Right hindlimb (tissue), 1 donor: Measurements from ENCODE around the gene MAGI2.
A peak's percentile ranks its signal among the peaks of the same experiment; 100 is the strongest.

Experiments used
- DNase-seq: peaks from one replicate; pipeline ENCODE4 v3.0.0-alpha.2; 2018

MAGI2 gene

DNA sequence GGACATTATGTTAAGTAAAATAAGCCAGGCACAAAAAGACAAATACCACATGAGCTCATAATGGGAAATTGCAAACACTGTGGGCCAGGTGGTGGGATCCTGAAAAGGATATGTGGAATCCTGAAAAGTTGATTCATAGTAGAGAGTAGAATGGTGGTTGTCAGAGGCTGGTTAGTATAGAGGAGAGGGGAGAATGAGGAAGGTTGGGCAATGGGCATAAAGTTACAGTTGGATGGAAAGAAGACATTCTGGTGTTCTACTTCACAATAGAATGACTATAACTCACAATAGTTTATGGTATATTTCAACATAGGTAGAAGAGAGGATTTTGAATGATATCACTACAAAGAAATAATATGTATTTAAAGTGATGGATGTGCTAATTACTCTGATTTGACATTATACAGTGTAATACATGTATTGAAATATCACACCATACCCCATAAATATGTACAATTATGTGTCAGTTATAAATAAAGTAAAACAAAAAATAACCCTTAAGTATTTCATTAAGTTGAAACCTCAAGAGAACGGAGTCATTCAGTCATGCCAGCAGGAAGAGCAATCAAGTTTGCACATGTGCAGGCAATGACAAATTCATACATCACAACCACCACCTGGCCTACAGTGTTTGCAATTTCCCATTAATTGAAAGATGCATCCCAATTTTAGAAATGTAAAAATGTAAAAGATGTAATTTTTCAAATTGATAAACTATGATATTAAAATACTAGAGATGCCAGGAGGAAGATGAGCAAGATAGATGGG is 156.7 kb downstream of the MAGI2 start:
- no peak for DNase-seq

GRCh38 chr7:79293655-79294142 is 159.8 kb downstream of the MAGI2 start:
- no peak for DNase-seq

DNA sequence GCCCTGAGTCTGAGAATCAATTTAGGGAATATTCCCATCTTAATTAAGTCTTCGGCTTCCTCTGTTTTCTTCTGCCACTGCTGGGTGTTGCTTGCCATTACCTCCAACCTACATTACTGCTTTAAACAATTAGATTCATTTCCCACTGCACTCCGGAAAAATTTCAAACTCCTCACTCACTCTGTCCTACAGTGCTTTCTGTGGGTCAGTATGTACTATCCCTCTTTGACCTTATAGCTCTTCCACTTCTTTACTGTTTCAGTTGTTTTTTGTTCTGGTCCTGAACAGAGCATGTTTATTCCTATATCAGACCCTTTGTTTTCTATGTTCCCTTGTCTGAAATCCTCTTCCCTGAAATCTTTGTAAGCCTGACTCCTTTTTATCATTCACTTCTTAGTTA is 160.6 kb downstream of the MAGI2 start:
- DNase-seq = no peak

DNA sequence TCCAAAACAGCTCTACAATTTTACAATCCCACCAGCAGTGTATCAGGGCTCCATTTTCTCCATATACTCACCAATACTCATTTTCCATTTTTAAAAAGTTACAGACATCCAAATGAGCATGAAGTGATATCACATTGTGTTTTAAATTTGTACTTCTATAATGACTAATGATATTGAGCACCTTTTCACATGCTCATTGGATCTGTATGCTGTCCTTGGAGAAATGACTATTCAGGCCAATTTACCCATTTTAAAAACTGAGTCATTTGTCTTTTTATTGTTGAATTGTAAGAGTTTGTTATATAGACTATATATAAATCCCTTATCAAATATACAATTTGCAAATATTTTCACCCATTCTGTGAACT is 162.0 kb downstream of the MAGI2 start:
- no peak for DNase-seq

- no peak for DNase-seq
Measured at GRCh38 chr7:79290841-79291497, 162.5 kb downstream of the MAGI2 start.

DNA sequence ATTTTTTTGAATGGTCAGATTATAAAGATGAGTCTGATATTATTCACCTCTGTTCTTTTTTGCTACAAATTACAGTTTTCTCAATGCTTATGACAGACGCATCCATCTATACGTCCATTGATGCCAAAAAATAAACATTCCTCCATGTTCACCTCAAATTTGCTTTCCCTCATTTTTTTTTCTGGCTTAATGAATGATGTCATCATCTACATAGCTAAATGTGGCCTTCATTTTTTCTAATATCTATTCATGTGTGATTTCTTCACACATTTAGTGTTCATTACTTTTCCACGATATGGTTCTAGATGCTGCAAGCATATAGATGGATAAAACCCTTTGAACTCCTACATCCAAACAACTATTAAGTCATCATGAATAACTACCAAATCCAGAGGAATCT is 163.1 kb downstream of the MAGI2 start:
- no peak for DNase-seq

DNA sequence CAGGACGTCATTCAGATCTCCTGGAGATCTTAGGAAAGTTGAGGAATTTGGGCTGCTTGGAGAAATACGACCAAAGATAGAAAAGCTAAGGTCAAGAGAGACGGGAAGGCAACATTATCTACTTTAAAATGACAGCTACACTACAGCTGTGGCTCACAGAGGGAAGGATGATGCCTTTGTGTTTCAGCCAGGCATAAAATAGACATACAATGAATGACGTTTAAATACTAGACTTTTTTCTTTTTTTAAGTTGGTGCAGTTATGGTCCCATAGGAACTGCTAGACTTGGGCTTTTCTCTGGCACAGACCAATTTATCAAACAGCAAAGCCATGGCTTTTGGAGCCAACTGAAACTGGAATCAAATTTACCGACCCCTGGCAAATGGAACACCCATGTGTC is 164.8 kb downstream of the MAGI2 start:
- no peak for DNase-seq

- no peak for DNase-seq
Measured at GRCh38 chr7:79287981-79288380, 165.5 kb downstream of the MAGI2 start.

GRCh38 chr7:79286181-79286580 is 167.3 kb downstream of the MAGI2 start:
- DNase-seq = no peak

DNA sequence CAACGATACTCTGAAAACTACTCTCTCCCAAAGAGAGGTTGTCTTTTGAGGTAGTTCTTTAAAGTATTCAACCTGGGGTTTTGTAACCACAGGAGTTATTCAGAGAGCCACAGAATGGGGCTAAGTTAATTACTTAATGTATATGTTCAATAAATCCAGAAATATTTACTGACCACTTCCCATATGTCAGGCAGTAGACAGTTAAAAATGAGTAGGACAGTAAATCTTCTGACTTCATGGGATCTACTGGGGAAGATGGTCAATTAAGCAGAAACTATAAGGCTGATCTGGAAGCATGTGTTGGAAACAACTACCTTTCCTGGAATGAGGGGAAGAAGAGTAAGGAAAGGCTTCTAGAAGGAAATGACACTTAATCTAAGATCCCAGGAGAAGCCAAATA is 167.7 kb downstream of the MAGI2 start:
- no peak for DNase-seq

- DNase-seq = no peak
Measured at GRCh38 chr7:79284211-79284610, 169.3 kb downstream of the MAGI2 start.

DNA sequence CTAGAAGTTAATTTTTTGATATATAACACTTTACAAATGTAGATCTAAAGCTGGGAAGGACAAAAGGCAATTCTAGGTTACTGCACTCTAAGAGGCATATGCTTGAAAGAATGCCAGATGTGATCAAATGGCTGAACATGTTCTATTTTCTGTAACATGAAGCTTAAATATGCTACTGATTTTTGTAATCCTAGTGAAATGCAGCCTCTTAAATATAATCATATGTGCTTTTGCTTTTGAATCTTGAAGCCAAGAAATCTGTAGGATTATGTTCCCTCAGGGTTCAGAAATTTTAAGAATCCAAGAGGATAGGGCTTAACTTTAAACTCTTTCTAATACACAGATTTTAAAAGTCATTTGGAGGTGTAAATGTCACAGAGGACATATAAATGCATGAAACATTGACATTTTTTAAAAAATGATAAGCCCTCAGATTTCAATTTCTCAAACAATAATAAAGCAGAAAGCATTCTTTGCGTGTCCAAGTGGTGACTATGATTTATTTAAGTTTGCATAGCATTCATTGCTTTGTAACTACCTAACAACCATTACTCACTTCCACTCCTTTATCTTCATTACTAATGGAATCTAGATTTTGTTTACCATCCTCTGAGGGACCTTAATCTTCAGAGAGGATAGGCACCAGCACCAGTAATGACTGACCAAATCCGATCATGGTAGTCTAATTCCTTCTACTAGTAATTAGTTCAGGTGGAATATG is 170.4 kb downstream of the MAGI2 start:
- no peak for DNase-seq

GRCh38 chr7:79282070-79282694 is 171.3 kb downstream of the MAGI2 start:
- peak; percentile 25 for DNase-seq

- no peak for DNase-seq
Measured at GRCh38 chr7:79281426-79281825, 172.0 kb downstream of the MAGI2 start.

DNA sequence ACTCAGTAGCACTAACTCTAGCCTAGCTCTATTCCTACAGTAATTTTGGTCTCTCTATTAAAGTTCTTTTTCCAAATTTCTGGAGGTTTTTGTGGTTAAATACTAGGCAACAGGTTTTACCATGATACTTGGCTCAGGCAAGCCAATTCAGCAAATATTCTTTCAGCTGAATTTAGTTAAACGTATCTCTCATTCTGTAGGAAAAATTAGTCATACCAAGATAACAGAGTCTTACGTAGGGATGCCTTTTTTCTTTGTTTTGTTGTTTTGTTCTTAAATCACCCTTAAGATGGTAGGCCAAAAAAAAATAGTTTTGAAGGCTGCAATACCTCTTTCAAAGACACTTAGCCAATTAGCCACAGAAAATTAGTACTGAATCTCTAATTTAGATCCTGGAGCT is 180.5 kb downstream of the MAGI2 start:
- no peak for DNase-seq

DNA sequence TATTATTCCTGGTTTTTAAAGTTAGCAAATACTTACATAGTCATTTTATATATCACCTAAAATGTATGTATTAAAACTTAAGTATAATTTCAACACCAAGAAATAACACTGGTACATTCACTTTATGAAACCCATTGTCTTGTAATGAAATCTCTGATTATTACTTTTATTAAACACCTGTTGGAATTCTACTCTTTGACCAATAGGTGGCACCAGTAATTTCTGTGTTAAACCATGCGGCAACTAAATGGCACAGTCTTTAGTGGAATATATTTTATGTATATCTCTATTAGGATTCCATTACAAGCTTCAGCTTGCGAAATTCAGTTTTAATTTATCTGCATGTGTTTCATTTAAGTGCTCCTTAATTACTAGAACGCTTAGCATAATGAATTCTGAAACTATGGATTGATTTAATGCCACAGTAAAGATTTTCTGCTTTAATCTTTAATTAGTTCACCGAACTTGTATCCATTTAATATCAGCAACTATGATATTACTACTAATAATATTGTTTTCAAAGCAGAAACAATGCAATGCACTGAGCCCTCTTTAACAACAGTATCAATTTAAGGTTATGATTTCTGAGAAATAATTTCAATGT is 181.3 kb downstream of the MAGI2 start:
- DNase-seq = no peak

DNA sequence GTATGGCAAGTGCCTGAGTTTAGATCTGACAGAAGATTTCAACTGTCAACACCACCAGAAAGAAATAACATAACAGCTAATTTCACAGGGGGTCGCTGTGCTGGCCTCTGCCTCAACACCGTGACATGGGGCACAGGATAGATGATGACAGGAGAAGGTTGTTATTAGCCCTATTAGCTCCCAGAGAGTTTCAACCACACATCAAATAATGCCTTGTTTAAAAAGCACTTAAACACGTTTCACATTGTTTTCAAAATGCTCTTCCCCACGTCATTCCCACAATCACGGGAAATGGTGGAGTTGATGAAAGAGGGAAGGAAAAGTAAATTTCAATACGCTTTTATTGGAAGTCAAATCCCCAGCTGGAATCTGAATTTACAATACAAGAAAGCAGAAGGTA is 184.7 kb downstream of the MAGI2 start:
- no peak for DNase-seq

GRCh38 chr7:79258826-79259225 is 194.6 kb downstream of the MAGI2 start:
- no peak for DNase-seq

DNA sequence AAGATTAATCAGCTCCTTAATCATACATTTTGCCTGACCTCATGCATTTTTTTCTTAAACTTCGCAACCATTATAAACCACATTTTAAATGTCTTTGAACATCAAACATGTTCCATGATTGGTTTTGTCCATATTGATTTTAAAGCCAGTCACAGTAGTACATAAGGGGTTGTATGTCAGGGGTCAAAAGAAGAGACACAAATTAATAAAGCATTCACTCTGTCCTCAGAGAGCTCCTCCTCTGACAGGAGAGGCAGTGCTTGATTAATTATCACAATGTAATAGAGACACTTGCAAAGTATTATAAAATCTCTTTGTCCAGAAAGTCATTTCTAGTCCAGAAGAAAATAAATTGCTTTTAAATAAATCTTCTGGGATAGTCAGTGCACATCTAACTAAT is 195.5 kb downstream of the MAGI2 start:
- no peak for DNase-seq

GRCh38 chr7:79245623-79246249 is 207.7 kb downstream of the MAGI2 start:
- DNase-seq = no peak

GRCh38 chr7:79244482-79244881 is 209.0 kb downstream of the MAGI2 start:
- DNase-seq = no peak

GRCh38 chr7:79241288-79242060 is 212.0 kb downstream of the MAGI2 start:
- no peak for DNase-seq
